Tibial nerve (tissue), 4 donors: ENCODE data around the gene KDM4C.

ENCODE experiments used
- CTCF ChIP-seq, 5 experiments: fragments of 200-600 bp in 3 of 5; fragments of 450-650 bp in 2 of 5; sonication (generic) in 3 of 5; IDR thresholded peaks; one replicate each; pipeline ENCODE4 v1.5.1; 2016 to 2019; ENCODE audit warnings: antibody characterized with exemption in 5 of 5, mild to moderate bottlenecking in 3 of 5, moderate library complexity in 2 of 5
- EP300 ChIP-seq, 2 donors: sonication (generic); formaldehyde crosslinking; IDR thresholded peaks; one replicate each; pipeline ENCODE4 v1.6.1; 2017; ENCODE audit warnings: antibody characterized with exemption in 2 of 2, mild to moderate bottlenecking in 1 of 2
- POLR2A ChIP-seq, 2 donors: fragments of 450-650 bp; IDR thresholded peaks; one replicate each; pipeline ENCODE4 v1.6.1; 2017; ENCODE audit warnings: antibody characterized with exemption in 2 of 2, mild to moderate bottlenecking in 2 of 2, moderate library complexity in 2 of 2

DNA sequence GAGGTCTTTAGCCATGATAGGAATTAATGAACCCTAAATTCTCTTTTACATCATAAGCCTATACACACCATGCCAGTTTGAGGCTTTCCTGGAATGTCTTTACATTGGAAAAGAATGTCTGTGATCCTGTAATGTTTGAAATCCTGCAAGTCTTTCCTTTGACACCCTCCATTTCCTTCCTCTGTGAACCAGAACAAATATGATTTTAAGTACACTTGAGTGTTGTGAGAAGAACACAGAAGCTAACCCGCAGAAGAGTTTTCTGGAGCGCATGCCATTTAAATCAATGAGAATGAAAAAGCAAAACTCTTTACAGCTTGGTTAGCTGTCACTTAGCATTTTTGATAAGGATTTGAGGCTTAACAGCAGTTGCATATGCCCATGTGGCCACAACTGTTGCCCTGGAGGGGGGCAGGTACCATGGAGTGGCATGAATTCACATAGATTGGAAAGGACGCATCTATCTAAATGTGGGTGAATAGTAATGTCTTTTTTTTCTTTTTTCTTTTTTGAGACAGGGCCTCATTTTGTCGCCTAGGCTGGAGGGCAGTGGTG, 372.6 kb downstream of the KDM4C start:
- TF ChIP-seq CTCF (IDR thresholded peaks at IDR 0.05), result no peak
- no peak for TF ChIP-seq POLR2A (IDR thresholded peaks at IDR 0.05)
- no peak for TF ChIP-seq EP300 (IDR thresholded peaks at IDR 0.05)
